Mammary epithelial cell (primary cell): Measurements from ENCODE around the gene ORAI2.
"Not testable (repeated sequence)": the region's sequence is repeated elsewhere in the genome, so short reads cannot be mapped to it uniquely, and the experiment has no call there.

Source experiments
- CTCF ChIP-seq, 2 donors: IDR thresholded peaks in 1 of 2; conservative IDR thresholded peaks in 1 of 2; 2 replicates each; pipeline ENCODE4 v1.5.1; 2011 to 2012; ENCODE audit warnings: inconsistent platforms in 2 of 2, low read length in 2 of 2, mild to moderate bottlenecking in 2 of 2, control low read depth in 1 of 2, low read depth in 1 of 2; ENCODE audit not compliant: insufficient read depth in 1 of 2; ENCODE audit errors: extremely low read depth in 1 of 2
- EZH2 ChIP-seq: IDR thresholded peaks from 2 replicates; pipeline ENCODE4 v1.6.1; 2012; ENCODE audit warnings: low read length, inconsistent platforms, borderline replicate concordance

- not testable (repeated sequence) for TF ChIP-seq CTCF (conservative IDR thresholded peaks at IDR 0.05 in 1 of 2, IDR thresholded peaks at IDR 0.05 in 1 of 2; ENCODE audit: extremely low read depth in 1 of 2, insufficient read depth in 1 of 2, low read depth in 1 of 2, low read length in 2 of 2); EZH2
Measured at GRCh38 chr7:102494473-102495149, 61.2 kb downstream of the ORAI2 start.
